Measurements from ENCODE around the gene ZFTA.
"Not testable (repeated sequence)": the region's sequence is repeated elsewhere in the genome, so short reads cannot be mapped to it uniquely, and the experiment has no call there.

The ZFTA gene

DNA sequence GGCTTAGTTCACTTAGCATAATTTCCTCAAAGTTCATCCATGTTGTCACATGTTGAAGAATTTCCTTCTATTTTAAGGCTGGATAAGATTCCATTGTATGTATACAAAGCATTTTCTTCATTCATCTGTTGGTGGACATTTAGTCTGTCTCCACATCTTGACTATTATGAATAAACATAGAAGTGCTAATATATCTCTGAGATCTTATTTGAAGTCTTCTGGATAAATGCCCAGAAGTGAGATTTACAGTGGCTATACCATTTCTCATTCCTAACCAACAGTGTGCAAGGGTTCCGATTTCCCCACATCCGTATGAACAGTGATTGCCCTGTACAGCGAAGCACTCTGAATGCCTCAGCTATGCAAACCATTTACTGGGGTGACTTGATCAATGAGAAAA lies 6.6 kb upstream of the ZFTA start:
- DNase-seq (ENCODE audit: low spot score): no peak

DNA sequence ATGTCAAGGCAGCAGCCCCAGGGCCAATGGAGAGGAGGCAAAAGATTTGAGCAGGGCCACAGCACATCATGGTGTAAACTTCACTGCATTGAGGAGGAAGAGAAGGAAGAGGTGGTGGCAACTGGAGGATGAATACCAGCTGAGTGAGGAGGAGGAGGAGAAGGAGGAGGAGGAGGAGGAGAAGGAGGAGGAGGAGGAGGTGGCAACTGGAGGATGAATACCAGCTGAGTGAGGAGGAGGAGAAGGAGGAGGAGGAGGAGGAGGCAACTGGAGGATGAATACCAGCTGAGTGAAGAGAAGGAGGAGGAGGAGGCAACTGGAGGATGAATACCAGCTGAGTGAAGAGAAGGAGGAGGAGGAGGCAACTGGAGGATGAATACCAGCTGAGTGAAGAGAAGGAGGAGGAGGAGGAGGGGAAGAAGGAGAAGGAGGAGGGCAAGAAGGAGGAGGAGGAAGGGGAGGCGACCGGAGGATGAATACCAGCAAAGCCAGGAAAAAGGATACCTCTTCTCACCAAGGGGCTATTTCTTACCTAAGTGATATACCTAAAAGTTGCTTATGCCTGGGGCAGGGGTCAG lies 3.3 kb upstream of the ZFTA start:
- DNase-seq (ENCODE audit: low spot score): not testable (repeated sequence)

DNA sequence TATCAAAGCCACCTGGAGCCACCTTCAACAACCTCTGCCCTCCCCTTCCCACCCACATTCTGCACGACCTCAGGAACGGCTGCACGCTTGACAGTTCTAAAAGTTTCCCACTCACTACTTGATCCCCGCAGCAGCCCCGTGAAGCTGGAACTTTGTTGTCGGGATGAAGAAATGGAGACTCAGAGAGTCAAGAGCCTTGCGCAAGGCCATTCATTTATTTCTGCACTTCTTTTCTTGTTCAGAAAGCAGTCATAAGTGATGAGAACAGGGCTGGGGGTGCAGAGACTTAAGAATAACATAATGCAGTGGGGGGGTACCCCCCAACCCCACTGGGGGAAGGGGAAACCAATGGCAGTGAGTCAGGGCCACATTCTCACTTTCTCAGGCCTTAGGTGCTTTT lies 2.2 kb upstream of the ZFTA start:
- DNase-seq (ENCODE audit: low spot score): no peak

DNA sequence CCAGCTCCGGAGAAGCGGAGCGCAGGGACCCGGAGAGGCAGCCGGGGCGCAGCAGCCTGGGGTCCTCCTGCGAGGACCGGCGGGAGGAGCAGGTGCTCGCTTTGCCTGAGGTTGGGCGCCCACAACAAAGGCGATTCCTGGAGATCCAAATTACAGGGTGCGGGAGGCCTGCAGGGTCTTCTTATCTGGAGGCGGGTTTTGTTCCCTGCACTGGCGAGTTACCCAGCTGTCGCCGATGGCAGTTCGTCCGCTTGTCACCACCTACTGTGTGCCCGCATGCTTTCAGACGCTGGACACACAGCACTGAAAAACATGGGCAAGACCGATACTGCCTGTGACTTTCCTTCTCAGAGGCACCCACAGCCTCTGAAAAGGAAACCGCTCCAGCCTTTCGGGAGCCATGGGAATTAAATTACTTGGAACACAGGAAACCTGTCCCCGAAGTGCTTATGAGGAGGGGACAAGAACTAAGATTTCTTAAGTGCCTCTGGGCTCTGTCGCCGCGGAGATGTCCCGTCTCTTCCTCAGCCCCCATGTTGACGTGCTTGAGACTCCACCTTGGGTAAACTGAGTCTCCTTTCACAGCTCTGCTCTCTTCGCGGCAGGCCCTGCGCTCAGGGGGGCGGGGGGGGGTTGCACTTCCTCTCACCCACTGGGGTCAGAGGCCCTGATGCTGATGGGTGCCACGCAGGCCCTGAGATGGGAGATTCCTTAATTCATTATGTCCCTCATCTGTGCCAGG lies 1.3 kb upstream of the ZFTA start:
- no peak for DNase-seq (ENCODE audit: low spot score)

DNA sequence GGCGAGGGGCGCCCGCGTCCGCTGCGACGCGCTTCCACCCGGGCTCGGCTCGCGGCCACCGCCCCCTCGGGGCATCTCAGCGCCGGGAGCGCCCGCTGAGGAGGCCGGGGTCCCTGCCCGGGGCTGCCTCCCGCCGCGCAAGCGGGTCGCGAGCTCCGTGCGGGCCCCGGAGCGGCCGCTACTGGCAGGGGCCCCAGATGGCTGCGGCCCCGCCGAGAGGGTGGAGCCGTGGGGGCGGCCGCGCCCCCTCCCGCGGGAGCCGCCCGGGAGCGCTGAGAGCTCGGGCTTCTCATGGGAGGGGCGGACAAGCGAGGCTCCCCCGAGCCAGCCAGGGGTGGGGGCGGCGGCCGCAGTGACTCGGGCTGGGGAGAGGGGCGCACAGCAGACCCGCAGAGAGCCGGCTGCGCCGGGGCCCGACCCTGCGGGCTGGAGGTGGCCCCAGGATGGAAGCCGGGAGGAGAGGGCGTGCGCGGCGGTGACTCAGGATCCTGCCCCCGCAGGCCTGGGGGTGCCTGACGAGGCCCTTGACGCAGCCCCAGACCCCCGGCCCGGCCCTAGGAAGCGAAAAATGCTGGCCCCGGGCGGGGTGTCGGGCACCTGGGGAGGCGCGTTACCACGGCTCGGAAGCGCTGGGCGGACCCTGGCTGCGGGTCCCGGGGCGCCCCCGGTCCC lies 603 bp upstream of the ZFTA start:
- no peak for DNase-seq (ENCODE audit: low spot score)

DNA sequence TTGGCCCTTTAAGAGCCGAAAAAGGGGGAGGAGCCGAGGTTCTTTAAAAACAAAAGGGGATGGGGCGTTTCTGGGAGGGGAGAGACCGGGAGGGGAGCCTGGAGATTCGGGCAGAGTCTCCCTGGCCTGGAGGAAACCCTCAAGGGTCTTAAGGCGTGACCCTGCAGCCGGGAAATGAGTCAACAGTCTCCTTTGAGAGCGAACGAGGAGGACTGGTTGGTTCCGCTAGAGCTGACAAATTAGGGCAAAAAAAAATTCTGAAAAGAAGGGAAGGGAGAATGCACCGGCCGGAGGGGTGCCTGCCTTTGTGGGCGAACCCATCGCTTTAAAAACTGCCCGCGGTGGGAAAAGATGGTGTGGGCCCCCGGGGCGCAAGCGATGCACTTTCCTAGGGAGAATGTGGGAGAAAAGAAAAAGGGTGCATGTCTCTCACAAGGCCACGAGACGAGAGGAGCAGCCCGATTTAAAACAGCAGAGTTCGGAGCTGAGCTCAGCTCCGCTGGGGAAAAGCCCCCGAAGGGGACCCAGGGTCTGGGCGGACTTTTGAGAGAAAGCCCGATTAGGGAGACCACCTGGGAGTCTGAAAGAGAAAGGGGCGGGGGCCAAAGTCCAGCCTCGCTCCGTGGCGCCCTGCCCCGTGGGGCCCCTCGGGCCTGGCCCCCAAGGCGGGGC lies 874 bp downstream of the ZFTA start:
- no peak for DNase-seq (ENCODE audit: low spot score)

DNA sequence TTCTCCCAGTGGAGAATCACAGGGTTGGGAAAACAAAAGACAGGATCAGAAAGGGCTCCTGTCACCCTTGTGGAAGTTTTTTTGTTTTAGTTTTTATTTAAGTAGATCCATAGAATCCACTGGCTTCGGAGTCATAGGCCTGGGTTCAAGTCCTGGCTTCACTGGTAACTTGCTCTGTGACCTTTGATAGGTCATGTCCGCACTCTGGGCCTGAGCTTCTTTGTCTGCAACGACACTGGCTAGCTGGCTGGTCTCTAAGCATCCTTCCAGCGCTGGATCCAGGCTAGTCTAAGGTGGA lies 1.4 kb downstream of the ZFTA start:
- no peak for DNase-seq (ENCODE audit: low spot score)

DNA sequence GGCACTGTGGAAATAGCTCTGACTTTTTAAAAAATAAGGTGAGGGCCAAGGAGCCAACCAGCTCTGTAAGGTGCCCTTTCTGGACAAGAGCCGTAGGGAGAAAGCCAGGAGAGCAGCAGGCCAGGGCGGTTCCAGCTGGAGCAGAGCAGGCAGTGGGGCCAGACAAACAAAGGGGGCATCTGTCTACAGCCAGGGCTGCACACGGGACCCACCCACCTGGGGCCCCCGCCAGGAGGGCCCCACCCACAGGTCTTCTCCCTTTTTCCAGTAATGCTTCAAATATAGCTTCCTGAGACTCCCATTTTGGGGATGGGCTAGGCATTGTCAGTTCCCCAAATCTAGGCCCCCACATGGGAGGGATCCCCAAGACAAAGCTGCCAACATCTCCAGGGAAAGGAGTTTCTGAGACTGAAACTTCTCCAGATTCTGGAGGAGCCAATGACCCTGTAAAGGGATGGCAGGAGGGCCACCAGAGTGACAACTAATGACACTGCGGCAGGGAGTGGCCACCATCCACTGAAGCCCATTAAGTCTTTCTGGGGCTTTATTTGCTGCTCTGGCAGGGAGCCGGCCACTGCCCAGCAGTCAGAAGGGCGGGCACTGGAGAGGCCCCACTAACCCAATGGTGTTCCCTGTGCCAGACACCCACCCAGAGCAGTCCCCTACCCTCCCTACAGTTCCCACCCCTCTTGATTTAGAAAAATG lies 1.9 kb downstream of the ZFTA start:
- DNase-seq (ENCODE audit: low spot score): no peak

DNA sequence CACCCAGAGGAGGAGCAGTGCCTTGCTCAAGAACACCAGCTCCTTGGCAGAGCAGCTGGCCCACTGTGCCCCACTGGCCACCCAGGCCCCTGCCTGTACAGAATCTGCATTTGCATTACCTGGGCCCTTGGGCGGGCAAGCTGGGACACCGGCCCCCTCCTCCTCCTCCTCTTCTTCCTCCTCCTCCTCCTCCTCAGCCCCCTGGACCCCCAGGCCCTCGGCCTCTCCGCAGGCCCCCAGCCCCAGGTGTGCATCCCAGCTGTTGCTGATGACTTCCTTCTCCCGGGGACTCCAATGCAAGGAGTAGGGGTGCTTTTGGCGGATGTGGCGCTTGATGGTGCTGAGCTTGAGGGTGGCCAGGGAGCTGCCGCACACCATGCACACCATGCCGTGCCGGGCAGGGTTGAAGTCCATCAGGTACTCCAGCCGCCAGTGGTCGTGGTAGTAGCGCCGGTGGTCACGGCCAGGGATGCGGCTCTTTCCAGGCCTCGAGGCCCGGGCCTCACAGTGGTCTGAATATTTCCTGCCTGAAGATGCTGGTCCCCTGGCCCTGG lies 2.8 kb downstream of the ZFTA start:
- no peak for DNase-seq (ENCODE audit: low spot score)

DNA sequence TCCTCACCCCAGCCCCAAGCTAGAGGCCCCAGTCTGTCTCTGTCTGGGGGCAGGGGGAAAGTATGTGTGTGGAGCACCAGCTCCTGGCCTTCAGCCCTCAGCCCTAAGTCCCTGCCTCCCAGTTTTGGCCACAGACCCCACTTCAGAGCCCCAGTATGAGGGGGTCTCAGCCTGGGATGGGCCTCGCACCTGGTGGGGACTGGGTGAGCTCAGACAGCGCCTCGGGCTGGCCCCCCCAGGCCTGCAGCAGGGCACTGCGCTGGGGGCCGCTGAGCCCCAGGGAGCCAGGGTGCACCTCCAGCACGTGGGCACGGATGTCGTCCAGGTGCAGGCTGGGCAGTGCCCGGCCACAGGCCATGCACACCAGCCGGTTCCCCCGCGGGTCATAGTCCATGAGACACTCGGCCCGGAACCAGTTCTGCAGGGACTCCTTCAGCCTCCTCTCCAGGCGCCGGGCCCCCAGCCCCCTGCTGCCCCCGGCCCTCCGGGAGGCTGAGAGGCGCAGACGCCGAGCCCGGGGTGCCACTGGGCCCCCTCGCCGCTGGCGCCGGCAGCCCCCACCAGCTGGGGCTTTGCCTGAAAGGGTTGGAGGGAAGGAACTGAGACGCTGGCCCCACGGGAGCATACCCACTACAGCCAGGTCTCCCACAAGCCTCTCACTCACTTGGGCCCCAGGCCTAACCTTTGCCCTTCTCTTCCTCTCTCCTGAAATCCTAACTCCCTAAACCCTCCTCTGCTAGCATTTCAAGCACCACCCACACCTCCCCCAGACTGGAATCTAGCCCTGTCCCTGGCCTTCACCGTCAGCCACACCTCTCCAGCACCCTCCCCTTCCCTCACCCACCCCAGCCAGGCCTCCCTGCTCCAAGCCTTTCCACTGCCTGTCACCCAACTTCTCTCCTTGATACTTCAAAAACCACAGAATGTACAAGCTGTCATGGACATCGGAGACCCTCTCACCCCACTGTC lies 3.6 kb downstream of the ZFTA start:
- DNase-seq (ENCODE audit: low spot score): no peak

DNA sequence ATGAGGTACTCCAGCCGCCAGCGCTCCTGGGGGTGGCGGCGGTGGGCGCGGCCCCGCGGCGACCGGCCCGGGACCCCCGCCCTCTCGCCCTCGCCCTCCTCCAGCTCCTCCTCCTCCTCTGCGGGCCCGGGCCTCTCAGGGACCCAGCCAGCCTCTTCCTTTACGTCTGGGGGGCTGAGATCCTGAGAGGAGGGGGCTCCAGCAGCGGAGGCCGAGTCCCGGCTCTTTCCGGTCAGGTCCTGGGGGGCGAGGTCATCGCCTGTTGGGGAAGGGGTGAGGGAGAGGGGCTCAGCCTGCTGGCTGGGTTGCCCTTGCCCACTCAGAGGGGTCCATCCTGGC lies 4.3 kb downstream of the ZFTA start:
- DNase-seq (ENCODE audit: low spot score): no peak

DNA sequence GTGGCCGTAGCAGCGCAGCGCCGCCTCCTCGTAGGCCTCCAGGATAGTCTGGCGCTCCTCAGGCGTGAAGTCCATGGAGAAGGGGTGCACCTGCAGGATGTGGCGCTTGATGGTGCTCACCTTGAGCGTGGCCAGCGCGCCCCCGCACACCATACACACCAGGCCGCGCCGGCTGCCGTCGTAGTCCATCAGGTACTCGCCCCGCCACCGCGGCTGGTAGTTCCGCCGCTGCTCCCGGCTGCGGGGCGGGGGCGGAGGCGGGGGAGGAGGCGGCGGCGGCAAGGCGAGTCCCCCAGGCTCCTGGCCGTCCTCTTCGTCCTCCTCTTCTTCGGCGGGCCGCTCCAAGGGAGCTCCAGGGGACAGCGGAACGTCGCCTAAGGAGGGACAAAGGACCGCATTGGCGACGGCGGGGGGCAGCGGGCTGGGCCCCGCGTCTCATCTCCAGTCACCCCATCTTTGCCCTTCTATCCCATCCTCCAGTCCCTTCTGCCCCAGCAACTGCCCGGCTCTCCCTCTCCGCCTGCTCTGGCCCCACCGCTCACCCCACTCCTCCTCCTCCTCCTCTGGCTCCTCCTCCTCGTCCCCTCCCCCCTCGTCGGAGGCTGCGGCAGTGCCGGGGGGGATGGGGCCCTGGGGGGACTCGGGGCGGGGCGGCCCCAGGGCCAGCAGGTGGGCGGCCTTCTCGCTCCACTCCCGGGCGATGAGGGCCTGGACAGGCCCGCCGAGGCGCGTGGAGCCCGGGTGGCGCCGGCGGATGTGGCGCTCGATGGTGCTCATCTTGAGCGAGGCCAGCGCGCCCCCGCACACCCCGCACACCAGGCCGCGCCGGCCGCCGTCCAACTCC lies 4.9 kb downstream of the ZFTA start:
- DNase-seq (ENCODE audit: low spot score): no peak

DNA sequence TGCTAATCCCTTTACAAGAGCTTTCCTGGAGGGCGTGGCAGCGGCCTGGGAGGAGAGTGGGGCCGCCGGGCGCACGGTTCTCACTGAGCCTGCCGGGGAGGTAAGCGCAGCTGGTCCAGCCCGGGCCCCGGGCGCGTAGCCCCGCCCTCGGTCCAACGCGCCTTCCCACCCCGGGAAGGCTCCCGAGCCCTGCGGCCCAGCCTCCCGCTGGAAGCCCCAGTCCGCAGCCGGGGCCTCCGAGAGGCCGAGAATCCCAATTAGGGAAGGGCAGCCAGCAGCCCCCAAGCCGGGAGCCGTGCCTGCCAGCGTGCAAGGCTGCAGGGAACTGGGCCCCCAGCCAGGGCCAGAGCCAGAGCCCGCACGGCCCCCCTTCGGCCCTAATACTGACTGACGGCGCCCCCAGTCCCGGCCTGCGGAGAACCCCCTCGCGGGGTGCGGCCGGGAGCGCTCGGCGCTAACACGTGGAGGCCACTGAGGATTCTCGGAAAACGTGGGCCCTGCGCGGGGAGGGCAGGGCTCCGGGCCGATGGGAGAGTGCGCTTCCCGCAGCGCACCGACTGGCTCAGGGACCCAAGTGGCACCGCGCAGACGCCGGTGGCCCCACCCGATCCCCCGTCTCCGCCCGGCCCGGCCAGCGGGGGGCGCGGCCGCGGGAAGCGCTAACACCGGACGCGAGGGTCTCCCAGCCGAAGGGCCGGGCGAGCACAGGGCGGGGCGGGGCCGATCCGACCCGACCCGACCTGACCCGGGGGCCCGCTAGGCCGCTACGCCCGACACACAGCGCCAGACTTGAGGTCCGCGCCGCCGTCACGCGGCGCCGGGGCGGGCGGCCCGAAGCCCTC lies 5.7 kb downstream of the ZFTA start:
- no peak for DNase-seq (ENCODE audit: low spot score)

DNA sequence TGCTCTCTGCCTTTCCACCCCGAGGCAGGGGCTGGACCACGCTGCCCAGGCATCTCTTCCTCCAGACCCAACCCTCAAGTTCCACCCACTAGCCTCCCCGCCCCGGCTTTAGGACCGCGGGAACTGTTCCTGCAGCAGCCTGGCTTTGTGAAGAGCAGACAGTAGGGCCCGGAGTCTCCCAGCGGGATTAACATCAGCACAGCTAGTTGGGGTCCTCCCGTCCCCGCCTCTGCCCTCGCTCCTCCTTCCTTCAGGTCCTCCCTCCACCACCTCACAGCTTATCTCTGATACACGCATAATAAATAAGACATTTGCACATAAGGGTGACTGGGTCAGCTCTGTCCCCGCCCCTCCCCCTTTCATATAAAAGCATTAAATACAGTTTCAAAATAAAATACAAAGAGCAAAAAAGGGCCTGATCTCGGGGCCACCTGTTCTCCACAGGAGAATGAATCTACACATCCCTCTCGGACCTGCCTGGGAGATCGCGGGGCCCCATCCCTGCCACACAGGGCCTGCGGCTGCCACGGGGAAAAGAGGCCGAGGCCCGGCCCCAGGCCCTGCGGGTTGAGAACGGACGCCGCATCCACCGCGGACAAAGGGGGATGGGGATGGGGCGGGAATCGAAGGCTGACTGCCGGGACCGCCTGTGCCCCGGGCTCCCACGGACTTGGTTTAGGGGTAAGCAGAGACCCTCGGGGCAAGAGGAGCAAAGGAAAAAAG lies 6.5 kb downstream of the ZFTA start:
- no peak for DNase-seq (ENCODE audit: low spot score)

DNA sequence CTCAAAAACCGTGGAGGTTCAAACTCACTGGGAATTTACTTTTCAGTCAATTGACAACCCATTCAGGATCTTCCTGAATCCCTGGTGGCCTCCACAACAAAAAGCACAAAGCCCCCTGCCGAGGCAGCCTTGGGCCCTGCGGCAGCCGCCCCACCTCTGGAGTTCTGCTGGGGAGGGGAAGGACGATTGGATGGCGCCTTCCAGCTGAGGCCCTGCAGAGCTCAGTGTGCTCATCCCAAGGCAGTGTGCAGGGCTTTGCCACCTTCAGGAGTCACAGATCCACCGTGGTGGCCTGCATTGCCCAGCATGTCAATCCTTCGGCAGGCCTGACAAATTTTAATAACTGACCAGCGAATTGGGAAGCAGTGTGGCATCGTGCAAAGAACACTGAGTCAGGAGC lies 7.4 kb downstream of the ZFTA start:
- no peak for DNase-seq (ENCODE audit: low spot score)

DNA sequence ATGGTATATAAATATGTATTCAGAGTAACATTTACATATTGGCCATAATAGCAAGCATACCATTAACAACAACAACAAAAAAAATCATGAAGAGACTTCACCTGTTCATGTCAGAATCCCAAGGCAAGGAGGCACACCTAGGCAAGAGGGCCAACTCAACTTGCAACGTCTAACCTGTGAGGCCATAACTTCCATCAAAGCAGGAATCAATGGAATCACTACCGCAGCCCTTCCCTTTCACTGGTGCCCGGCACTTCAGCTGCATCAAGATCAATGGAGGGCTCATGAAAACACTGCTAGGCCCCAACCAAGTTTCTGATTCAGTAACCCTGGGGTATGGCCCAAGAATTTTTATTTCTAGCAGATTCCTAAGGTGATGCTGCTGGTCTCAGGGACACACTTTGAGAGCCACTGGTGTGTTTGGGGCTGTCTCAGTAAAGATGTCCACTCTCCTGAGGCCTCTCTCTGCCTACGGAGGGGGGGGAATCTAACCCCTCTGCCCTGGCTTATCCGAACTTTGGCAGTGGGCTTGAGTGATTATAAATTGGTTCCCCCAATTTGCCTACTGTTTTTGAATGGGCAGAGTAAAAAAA lies 8.0 kb downstream of the ZFTA start:
- no peak for DNase-seq (ENCODE audit: low spot score)

DNA sequence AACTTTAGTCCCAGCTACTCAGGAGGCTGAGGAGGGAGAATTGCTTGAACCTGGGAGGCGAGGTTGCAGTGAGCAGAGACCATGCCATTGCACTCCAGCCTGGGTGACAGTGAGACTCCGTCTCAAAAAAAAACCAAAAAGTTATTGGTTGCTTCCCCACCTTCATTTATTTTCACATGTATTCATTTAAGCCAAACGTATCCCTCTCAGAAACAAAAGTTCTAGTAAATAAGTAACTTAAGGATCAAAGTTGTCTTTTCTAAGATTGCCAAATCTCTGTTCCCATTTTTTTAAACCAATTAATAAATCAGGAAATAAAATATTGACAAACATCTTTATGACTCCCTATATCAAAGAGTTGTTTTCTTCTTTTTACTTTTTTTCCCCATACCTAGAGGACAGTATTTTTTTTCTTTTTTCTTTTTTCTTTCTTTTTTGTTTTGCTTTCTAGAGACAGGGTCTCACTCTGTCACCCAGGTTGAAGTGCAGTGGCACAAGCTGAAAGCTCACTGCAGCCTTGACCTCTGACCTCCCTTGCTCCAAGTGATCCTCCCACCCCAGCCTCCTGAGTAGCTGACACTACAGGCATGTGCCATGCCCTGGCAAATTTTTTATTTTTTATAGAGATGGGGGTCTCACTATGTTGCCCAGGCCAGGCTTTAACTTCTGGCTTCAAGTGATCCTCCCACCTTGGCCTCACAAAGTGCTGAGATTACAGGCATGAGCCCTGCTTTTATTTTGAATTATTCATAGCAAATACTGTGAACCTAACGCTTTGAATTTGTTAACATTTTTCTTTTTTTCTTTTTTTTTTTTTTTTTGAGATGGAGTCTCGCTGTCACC lies 11.4 kb downstream of the ZFTA start:
- DNase-seq (ENCODE audit: low spot score): no peak

All from hematopoietic multipotent progenitor cell treated with erythropoietin and hydrocortisone succinate and interleukin-3 and kit ligand, for 15 days (in vitro differentiated cells).